Measurements from ENCODE around the gene NXPE4.

NXPE4 gene

GRCh38 chr11:114566276-114566675, 29.3 kb downstream of the NXPE4 start:
- no peak for DNase-seq (ENCODE audit: low read depth)
- TF ChIP-seq, protein P1, sequence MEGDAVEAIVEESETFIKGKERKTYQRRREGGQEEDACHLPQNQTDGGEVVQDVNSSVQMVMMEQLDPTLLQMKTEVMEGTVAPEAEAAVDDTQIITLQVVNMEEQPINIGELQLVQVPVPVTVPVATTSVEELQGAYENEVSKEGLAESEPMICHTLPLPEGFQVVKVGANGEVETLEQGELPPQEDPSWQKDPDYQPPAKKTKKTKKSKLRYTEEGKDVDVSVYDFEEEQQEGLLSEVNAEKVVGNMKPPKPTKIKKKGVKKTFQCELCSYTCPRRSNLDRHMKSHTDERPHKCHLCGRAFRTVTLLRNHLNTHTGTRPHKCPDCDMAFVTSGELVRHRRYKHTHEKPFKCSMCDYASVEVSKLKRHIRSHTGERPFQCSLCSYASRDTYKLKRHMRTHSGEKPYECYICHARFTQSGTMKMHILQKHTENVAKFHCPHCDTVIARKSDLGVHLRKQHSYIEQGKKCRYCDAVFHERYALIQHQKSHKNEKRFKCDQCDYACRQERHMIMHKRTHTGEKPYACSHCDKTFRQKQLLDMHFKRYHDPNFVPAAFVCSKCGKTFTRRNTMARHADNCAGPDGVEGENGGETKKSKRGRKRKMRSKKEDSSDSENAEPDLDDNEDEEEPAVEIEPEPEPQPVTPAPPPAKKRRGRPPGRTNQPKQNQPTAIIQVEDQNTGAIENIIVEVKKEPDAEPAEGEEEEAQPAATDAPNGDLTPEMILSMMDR (IDR thresholded peaks at IDR 0.05; ENCODE audit: low read depth, low read length), result no peak
- TF ChIP-seq POLR2A (IDR thresholded peaks at IDR 0.05; ENCODE audit: extremely low read depth, insufficient read length), result no peak
- no peak for TF ChIP-seq MAX (IDR thresholded peaks at IDR 0.05; ENCODE audit: low read depth, low read length)
- no peak for TF ChIP-seq MYC (IDR thresholded peaks at IDR 0.05; ENCODE audit: low read depth, low read length)
- no peak overlapping the region for H3K4me3 ChIP-seq (ENCODE audit: low read depth, low read length)

DNA sequence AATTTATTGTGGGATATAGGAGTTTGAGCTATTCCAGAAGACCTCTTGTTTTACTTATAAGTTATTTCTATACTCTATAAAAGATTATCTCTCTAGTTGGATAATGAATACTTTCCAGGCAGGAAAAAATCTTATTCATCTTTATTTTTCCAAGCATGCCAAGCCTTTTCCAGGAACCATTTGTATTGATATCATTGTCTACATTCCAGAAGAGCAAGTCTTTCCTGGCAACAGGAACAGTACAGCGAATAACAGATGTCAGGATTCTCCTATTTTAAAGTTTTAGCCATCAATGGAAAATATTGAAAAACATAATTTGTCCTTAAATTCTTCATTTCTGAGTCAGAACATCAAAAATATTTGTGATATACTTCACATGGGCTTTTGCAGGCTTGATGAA, 30.8 kb downstream of the NXPE4 start:
- no peak for DNase-seq (ENCODE audit: low read depth)
- TF ChIP-seq POLR2A (IDR thresholded peaks at IDR 0.05; ENCODE audit: extremely low read depth, insufficient read length), result no peak
- no peak for TF ChIP-seq MYC (IDR thresholded peaks at IDR 0.05; ENCODE audit: low read depth, low read length)
- TF ChIP-seq, protein P1 (IDR thresholded peaks at IDR 0.05; ENCODE audit: low read depth, low read length), result no peak
- TF ChIP-seq MAX (IDR thresholded peaks at IDR 0.05; ENCODE audit: low read depth, low read length), result no peak
- H3K4me3 ChIP-seq (ENCODE audit: low read depth, low read length), result no peak overlapping the region

DNA sequence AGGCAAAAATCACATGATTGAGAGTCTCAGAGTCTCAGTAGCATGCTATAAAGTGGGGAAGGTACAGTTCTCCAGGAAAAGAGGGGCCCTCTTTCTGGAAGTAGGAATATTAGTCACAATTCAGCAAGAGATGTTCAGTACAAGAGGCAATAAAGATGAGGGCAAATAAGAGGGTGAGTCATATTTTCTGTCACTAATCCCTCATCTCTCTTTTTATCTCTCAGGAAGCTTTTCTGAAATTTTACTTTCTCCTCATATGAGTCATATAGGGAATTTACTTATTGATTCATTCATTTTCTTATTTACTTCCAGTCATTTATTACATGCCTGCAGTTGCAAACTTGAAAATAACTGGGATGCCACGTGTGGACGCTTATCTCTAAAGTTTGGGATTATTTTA, 32.5 kb downstream of the NXPE4 start:
- TF ChIP-seq MAX (IDR thresholded peaks at IDR 0.05; ENCODE audit: low read depth, low read length) (no peak), POLR2A (IDR thresholded peaks at IDR 0.05; ENCODE audit: extremely low read depth, insufficient read length) (no peak), MYC (IDR thresholded peaks at IDR 0.05; ENCODE audit: low read depth, low read length) (no peak)
- TF ChIP-seq, protein P1 (IDR thresholded peaks at IDR 0.05; ENCODE audit: low read depth, low read length), result no peak
- no peak overlapping the region for H3K4me3 ChIP-seq (ENCODE audit: low read depth, low read length)
- DNase-seq (ENCODE audit: low read depth), result no peak

- DNase-seq (ENCODE audit: low read depth), result no peak
- TF ChIP-seq POLR2A (IDR thresholded peaks at IDR 0.05; ENCODE audit: extremely low read depth, insufficient read length), result no peak
- no peak for TF ChIP-seq MAX (IDR thresholded peaks at IDR 0.05; ENCODE audit: low read depth, low read length)
- no peak for TF ChIP-seq MYC (IDR thresholded peaks at IDR 0.05; ENCODE audit: low read depth, low read length)
- TF ChIP-seq, protein P1 (IDR thresholded peaks at IDR 0.05; ENCODE audit: low read depth, low read length), result no peak
- no peak overlapping the region for H3K4me3 ChIP-seq (ENCODE audit: low read depth, low read length)
Observed at GRCh38 chr11:114562166-114562916, 33.2 kb downstream of the NXPE4 start.

DNA sequence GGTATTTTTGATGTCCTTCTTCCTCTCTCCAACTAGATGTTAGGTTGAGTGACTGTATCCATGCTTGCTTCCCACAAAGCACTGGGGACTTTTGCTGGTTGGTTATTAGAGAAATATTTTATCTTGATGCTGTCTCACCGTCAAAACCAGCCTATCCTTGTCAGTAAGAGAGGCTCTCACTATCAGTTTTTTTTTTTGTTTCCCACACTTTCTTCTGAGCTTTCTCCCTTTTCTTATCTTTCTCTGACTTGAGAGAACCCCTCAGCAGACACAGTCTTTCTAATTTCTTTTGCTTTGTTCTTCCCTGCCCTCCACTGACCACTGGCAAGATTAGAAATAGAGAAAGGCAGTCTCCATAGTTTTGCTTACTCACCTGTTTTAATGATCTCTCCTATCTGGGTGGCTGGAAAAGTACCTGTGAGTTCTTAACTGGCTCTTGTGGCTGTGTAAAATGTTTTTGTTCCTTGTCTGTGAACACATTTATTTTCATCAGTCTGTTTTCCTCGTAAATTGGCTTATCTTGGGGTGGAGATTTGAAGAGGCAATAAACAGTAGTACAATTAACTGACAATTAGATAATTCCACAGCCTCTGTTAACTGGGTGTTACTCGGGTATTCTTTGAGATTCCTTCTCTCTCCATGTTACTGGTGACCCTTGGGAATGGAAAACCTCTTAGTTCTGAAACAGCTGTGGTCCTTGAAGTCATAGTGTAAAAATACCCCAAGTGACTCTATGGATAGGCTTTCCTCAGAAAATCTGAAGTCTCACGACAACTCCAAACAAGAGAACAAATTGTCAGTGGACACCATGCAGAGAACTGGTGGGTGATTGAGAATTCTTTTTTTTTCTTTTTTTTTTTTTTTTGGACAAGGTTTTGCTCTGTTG, 35.9 kb downstream of the NXPE4 start, which contains the start of gene NXPE1:
Gene NXPE1, minus strand, starts transcription at position 457 of the 886 bp plus-strand sequence. CDS start 8,680 bp downstream, outside the sequence.
- DNase-seq (ENCODE audit: low read depth), result no peak
- TF ChIP-seq MYC (IDR thresholded peaks at IDR 0.05; ENCODE audit: low read depth, low read length), result no peak
- TF ChIP-seq, protein P1 (IDR thresholded peaks at IDR 0.05; ENCODE audit: low read depth, low read length), result no peak
- no peak for TF ChIP-seq POLR2A (IDR thresholded peaks at IDR 0.05; ENCODE audit: extremely low read depth, insufficient read length)
- no peak for TF ChIP-seq MAX (IDR thresholded peaks at IDR 0.05; ENCODE audit: low read depth, low read length)
- H3K4me3 ChIP-seq (ENCODE audit: low read depth, low read length), result no peak within 1 kb of the TSS
